Trophoblast cell (in vitro differentiated cells and primary cell): ENCODE results near the gene DLEC1.
"Not testable (repeated sequence)": the region's sequence is repeated elsewhere in the genome, so short reads cannot be mapped to it uniquely, and the experiment has no call there.

Experiments
- DNase-seq, 2 donors: peaks; one replicate each; pipeline ENCODE4 v3.0.0-alpha.2; 2016
- H2AFZ ChIP-seq: 2 replicates; pipeline ENCODE4 v1.6.1; 2013; ENCODE audit warnings: low read length, moderate library complexity, mild to moderate bottlenecking; ENCODE audit not compliant: insufficient read depth, poor library complexity
- H2AK5ac ChIP-seq: 2 replicates; pipeline ENCODE4 v1.6.1; 2013; ENCODE audit warnings: mild to moderate bottlenecking, low read length
- H2BK120ac ChIP-seq: 2 replicates; pipeline ENCODE4 v1.6.1; 2013; ENCODE audit warnings: low read length, mild to moderate bottlenecking, moderate library complexity; ENCODE audit not compliant: insufficient read depth, poor library complexity
- H2BK12ac ChIP-seq: 2 replicates; pipeline ENCODE4 v1.6.1; 2013; ENCODE audit warnings: mild to moderate bottlenecking, low read length, moderate library complexity
- H2BK5ac ChIP-seq: 2 replicates; pipeline ENCODE4 v1.6.1; 2013; ENCODE audit warnings: low read length, low read depth, moderate library complexity, mild to moderate bottlenecking; ENCODE audit not compliant: poor library complexity
- H3K14ac ChIP-seq: 2 replicates; pipeline ENCODE4 v1.6.1; 2013; ENCODE audit warnings: mild to moderate bottlenecking, low read length
- H3K18ac ChIP-seq: 2 replicates; pipeline ENCODE4 v1.6.1; 2013; ENCODE audit warnings: mild to moderate bottlenecking, low read length
- H3K23ac ChIP-seq: 2 replicates; pipeline ENCODE4 v1.6.1; 2013; ENCODE audit warnings: low read length
- H3K27ac ChIP-seq: 2 replicates; pipeline ENCODE4 v1.5.1; 2013; ENCODE audit warnings: low read depth, mild to moderate bottlenecking, inconsistent platforms, low read length, moderate library complexity
- H3K27me3 ChIP-seq: 2 replicates; pipeline ENCODE4 v1.6.1; 2013; ENCODE audit warnings: inconsistent platforms, mild to moderate bottlenecking, low read length, moderate library complexity; ENCODE audit not compliant: insufficient read depth
- H3K36me3 ChIP-seq, 2 experiments: 1 replicate in 1 of 2; 2 replicates in 1 of 2; pipeline ENCODE4 v1.6.1; 2013; ENCODE audit warnings: low read length in 2 of 2, mild to moderate bottlenecking in 2 of 2, moderate library complexity in 1 of 2; ENCODE audit not compliant: insufficient read depth in 2 of 2, control insufficient read depth in 1 of 2
- H3K4ac ChIP-seq: 2 replicates; pipeline ENCODE4 v1.6.1; 2013; ENCODE audit warnings: low read depth, mild to moderate bottlenecking, low read length, moderate library complexity
- H3K4me1 ChIP-seq, 2 experiments: 1 replicate in 1 of 2; 2 replicates in 1 of 2; pipeline ENCODE4 v1.6.1; 2013; ENCODE audit warnings: low read length in 2 of 2, mild to moderate bottlenecking in 2 of 2, moderate library complexity in 1 of 2; ENCODE audit not compliant: insufficient read depth in 2 of 2, control insufficient read depth in 1 of 2
- H3K4me2 ChIP-seq: 2 replicates; pipeline ENCODE4 v1.6.1; 2013; ENCODE audit warnings: inconsistent platforms, mild to moderate bottlenecking, low read length, moderate library complexity
- H3K4me3 ChIP-seq: 2 replicates; pipeline ENCODE4 v1.5.1; 2013; ENCODE audit warnings: mild to moderate bottlenecking, low read depth, low read length, inconsistent platforms
- H3K79me1 ChIP-seq: one replicate; pipeline ENCODE4 v1.6.1; 2013; ENCODE audit warnings: low read length
- H3K79me2 ChIP-seq: 2 replicates; pipeline ENCODE4 v1.6.1; 2013; ENCODE audit warnings: low read length, mild to moderate bottlenecking; ENCODE audit not compliant: control insufficient read depth, insufficient read depth, poor library complexity
- H3K9ac ChIP-seq: 2 replicates; pipeline ENCODE4 v1.6.1; 2013; ENCODE audit warnings: mild to moderate bottlenecking, low read length
- H3K9me3 ChIP-seq: 2 replicates; pipeline ENCODE4 v1.6.1; 2013; ENCODE audit warnings: low read depth, mild to moderate bottlenecking, control low read depth, inconsistent platforms, low read length; ENCODE audit not compliant: insufficient read depth
- H4K12ac ChIP-seq: 2 replicates; pipeline ENCODE4 v1.6.1; 2013; ENCODE audit warnings: low read depth, mild to moderate bottlenecking, low read length, moderate library complexity
- H4K8ac ChIP-seq: 2 replicates; pipeline ENCODE4 v1.6.1; 2013; ENCODE audit warnings: low read depth, mild to moderate bottlenecking, low read length, moderate library complexity
- H4K91ac ChIP-seq: one replicate; pipeline ENCODE4 v1.6.1; 2013; ENCODE audit warnings: low read depth, mild to moderate bottlenecking, low read length, moderate library complexity
- WGBS: extraction: QIAGEN DNeasy Blood & Tissue Kit; methylation state at CpG from one replicate; pipeline ENCODE4 v1.1.7; 2013; ENCODE audit warnings: missing lambda C conversion rate; ENCODE audit not compliant: insufficient read length, insufficient coverage; ENCODE audit errors: extremely low coverage; 5-methylcytosine and 5-hydroxymethylcytosine counted together

DLEC1 gene

GRCh38 chr3:38086496-38086895, 47.5 kb downstream of the DLEC1 start:
- no peak overlapping the region for H4K12ac ChIP-seq
- H3K79me1 ChIP-seq = no peaks in the 10 kb centered on the region
- H3K14ac ChIP-seq = no peak overlapping the region
- no CpG with 5 or more reads among the region's 3 CpGs for WGBS
- no peak for DNase-seq
- H3K4me1 ChIP-seq = no peaks in the 10 kb centered on the region
- no peak overlapping the region for H2AK5ac ChIP-seq
- no peak overlapping the region for H3K4ac ChIP-seq
- no peak overlapping the region for H2BK5ac ChIP-seq
- H3K9me3 ChIP-seq = peaks cover 7% of the 10 kb centered on the region
- H3K23ac ChIP-seq = no peak overlapping the region
- no peak overlapping the region for H2BK12ac ChIP-seq
- no peak overlapping the region for H4K91ac ChIP-seq
- no peaks in the 10 kb centered on the region for H3K36me3 ChIP-seq
- H4K8ac ChIP-seq = no peak overlapping the region
- no peaks in the 10 kb centered on the region for H3K27me3 ChIP-seq
- no peaks in the 10 kb centered on the region for H3K79me2 ChIP-seq
- H3K18ac ChIP-seq = no peak overlapping the region
- no peak overlapping the region for H3K9ac ChIP-seq
- H2AFZ ChIP-seq = no peak overlapping the region
- no peak overlapping the region for H2BK120ac ChIP-seq
- no peak overlapping the region for H3K4me2 ChIP-seq
- H3K4me3 ChIP-seq = no peak overlapping the region
- H3K27ac ChIP-seq = no peak overlapping the region

DNA sequence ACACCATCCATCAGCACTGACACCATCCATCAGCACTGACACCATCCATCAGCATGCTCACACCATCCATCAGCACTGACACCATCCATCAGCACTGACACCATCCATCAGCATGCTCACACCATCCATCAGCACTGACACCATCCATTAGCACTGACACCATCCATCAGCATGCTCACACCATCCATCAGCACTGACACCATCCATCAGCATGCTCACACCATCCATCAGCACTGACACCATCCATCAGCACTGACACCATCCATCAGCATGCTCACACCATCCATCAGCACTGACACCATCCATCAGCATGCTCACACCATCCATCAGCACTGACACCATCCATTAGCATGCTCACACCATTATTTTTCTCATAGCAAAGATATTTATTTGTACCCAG, 48.3 kb downstream of the DLEC1 start:
- not testable (repeated sequence) for H3K14ac ChIP-seq, H3K27me3 ChIP-seq, H2AK5ac ChIP-seq, H3K9ac ChIP-seq, H4K91ac ChIP-seq, H3K79me1 ChIP-seq, H3K79me2 ChIP-seq, H3K18ac ChIP-seq, H3K4me1 ChIP-seq, H3K4ac ChIP-seq, H2BK5ac ChIP-seq, H3K27ac ChIP-seq, DNase-seq, H3K4me2 ChIP-seq, H2BK12ac ChIP-seq, H2BK120ac ChIP-seq, H2AFZ ChIP-seq, H3K36me3 ChIP-seq, H3K4me3 ChIP-seq, H3K9me3 ChIP-seq, H4K12ac ChIP-seq, H3K23ac ChIP-seq, H4K8ac ChIP-seq

GRCh38 chr3:38088126-38089078, 49.4 kb downstream of the DLEC1 start:
- H3K18ac ChIP-seq = no peak overlapping the region
- no peak overlapping the region for H2AFZ ChIP-seq
- no peaks in the 10 kb centered on the region for H3K79me1 ChIP-seq
- H2BK120ac ChIP-seq = no peak overlapping the region
- H3K4me2 ChIP-seq = no peak overlapping the region
- H3K14ac ChIP-seq = no peak overlapping the region
- H2BK5ac ChIP-seq = no peak overlapping the region
- H4K12ac ChIP-seq = no peak overlapping the region
- WGBS = no CpG with 5 or more reads among the region's 11 CpGs
- H3K79me2 ChIP-seq = no peaks in the 10 kb centered on the region
- no peak overlapping the region for H3K23ac ChIP-seq
- H4K91ac ChIP-seq = no peak overlapping the region
- no peaks in the 10 kb centered on the region for H3K36me3 ChIP-seq
- no peak overlapping the region for H3K4me3 ChIP-seq
- H3K27me3 ChIP-seq = no peaks in the 10 kb centered on the region
- peak; percentile 67 to 77 for DNase-seq
- H2BK12ac ChIP-seq = no peak overlapping the region
- H3K9ac ChIP-seq = no peak overlapping the region
- H3K4ac ChIP-seq = no peak overlapping the region
- no peak overlapping the region for H2AK5ac ChIP-seq
- H3K27ac ChIP-seq = no peak overlapping the region
- H3K9me3 ChIP-seq = peaks cover 7% of the 10 kb centered on the region
- no peak overlapping the region for H4K8ac ChIP-seq
- no peaks in the 10 kb centered on the region for H3K4me1 ChIP-seq

- no peak overlapping the region for H3K9ac ChIP-seq
- peaks cover 4% of the 10 kb centered on the region for H3K9me3 ChIP-seq
- DNase-seq = no peak
- no peak overlapping the region for H2AK5ac ChIP-seq
- no peaks in the 10 kb centered on the region for H3K27me3 ChIP-seq
- no peak overlapping the region for H3K4me3 ChIP-seq
- H2BK120ac ChIP-seq = no peak overlapping the region
- H3K27ac ChIP-seq = no peak overlapping the region
- H2BK12ac ChIP-seq = no peak overlapping the region
- no peak overlapping the region for H3K4me2 ChIP-seq
- H3K79me2 ChIP-seq = no peaks in the 10 kb centered on the region
- no peak overlapping the region for H3K4ac ChIP-seq
- no peaks in the 10 kb centered on the region for H3K36me3 ChIP-seq
- H3K4me1 ChIP-seq = no peaks in the 10 kb centered on the region
- no peak overlapping the region for H2BK5ac ChIP-seq
- no CpG with 5 or more reads among the region's 2 CpGs for WGBS
- no peak overlapping the region for H3K18ac ChIP-seq
- no peak overlapping the region for H2AFZ ChIP-seq
- H3K14ac ChIP-seq = no peak overlapping the region
- no peak overlapping the region for H4K8ac ChIP-seq
- H3K23ac ChIP-seq = no peak overlapping the region
- H3K79me1 ChIP-seq = no peaks in the 10 kb centered on the region
- H4K91ac ChIP-seq = no peak overlapping the region
- H4K12ac ChIP-seq = no peak overlapping the region
Observed at GRCh38 chr3:38089163-38089562, 50.2 kb downstream of the DLEC1 start.
